Vagina (tissue), 2 donors: Measurements from ENCODE around the gene EN2.

ENCODE experiments used
- POLR2A ChIP-seq, 2 donors: fragments of 450-650 bp; IDR thresholded peaks; one replicate each; pipeline ENCODE4 v1.6.1; 2017; ENCODE audit warnings: antibody characterized with exemption in 2 of 2, mild to moderate bottlenecking in 2 of 2, moderate library complexity in 2 of 2
- TF ChIP-seq, protein P1 (sequence below), 3 experiments: fragments of 450-650 bp in 2 of 3; fragments of 200-600 bp in 1 of 3; sonication (generic) in 1 of 3; IDR thresholded peaks; one replicate each; pipeline ENCODE4 v1.5.1; 2017 to 2019; ENCODE audit warnings: antibody characterized with exemption in 3 of 3, mild to moderate bottlenecking in 2 of 3, moderate library complexity in 2 of 3

DNA sequence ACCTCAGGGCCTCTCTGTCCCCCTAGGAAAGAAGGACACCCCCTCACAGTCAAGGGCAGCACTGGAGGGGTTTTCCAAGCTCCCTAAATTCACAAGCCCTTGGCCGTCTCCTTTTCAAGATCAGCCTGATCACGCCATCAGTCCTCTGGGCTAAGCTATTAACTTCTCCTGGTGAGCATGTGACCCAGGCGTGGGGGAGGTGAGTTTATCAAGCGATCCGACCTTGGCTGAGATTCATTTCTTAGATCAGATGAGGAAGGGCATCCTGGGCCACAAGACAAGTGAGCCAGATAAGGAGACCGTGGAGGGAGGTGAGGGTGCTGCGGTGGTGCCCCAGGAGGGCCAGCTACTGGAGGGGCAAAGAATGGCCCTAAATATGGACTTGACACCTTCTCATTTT lies 19.2 kb upstream of the EN2 start:
- TF ChIP-seq, protein P1, sequence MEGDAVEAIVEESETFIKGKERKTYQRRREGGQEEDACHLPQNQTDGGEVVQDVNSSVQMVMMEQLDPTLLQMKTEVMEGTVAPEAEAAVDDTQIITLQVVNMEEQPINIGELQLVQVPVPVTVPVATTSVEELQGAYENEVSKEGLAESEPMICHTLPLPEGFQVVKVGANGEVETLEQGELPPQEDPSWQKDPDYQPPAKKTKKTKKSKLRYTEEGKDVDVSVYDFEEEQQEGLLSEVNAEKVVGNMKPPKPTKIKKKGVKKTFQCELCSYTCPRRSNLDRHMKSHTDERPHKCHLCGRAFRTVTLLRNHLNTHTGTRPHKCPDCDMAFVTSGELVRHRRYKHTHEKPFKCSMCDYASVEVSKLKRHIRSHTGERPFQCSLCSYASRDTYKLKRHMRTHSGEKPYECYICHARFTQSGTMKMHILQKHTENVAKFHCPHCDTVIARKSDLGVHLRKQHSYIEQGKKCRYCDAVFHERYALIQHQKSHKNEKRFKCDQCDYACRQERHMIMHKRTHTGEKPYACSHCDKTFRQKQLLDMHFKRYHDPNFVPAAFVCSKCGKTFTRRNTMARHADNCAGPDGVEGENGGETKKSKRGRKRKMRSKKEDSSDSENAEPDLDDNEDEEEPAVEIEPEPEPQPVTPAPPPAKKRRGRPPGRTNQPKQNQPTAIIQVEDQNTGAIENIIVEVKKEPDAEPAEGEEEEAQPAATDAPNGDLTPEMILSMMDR (IDR thresholded peaks at IDR 0.05): no peak
- no peak for TF ChIP-seq POLR2A (IDR thresholded peaks at IDR 0.05)
